Cardiac septum (tissue), 1 donor: ENCODE results near the gene ATP6V1G2. TPM values are rescaled to one million over a fixed set of nuclear protein-coding genes. Genes with fewer than 3 reads are reported as not detected.
"Not testable (repeated sequence)": the region's sequence is repeated elsewhere in the genome, so short reads cannot be mapped to it uniquely, and the experiment has no call there.

Experiments used
- DNase-seq: peaks from one replicate; pipeline ENCODE4 v3.0.0-alpha.2; 2020; ENCODE audit warnings: low spot score
- intact Hi-C: fragments of 100-400 bp; cut with DNase I; formaldehyde crosslinking; loops from one replicate; pipeline ENCODE4 v1.14.0; 2022
- total RNA-seq: library from RNA; stranded (reverse); fragmentation: NEBNext Ultra II Directional; extraction: Animal tissue kit (Norgen Biotek cat#: 25700); gene quantifications from one replicate; pipeline ENCODE4 v1.2.1, GENCODE V29; 2021
- donor health status: DM: no; HTN: no; CAD: no.

ATP6V1G2 gene
- total RNA-seq, 1 donor from 2014 or later, result 2.6 TPM

GRCh38 chr6:31557443-31558317 is 11.3 kb upstream of the ATP6V1G2 start:
- no peak for DNase-seq
- intact Hi-C loops, result no loop called here

GRCh38 chr6:31556307-31556706 is 9.9 kb upstream of the ATP6V1G2 start:
- no peak for DNase-seq
- intact Hi-C loops, result no loop called here

- intact Hi-C loops, result not testable (repeated sequence)
- peak; percentile 86 for DNase-seq
Observed at GRCh38 chr6:31551371-31551770, 5.0 kb upstream of the ATP6V1G2 start.

GRCh38 chr6:31548544-31548873 is 2.1 kb upstream of the ATP6V1G2 start:
- intact Hi-C loops, result loop anchor here (5.0 to 10.0 kb wide), 3 partner anchors 34 to 406 kb away; partner anchors contain the start of genes LTB, NELFE and SKIC2
- no peak for DNase-seq

- intact Hi-C loops, result loop anchor here (1.0 to 10.0 kb wide), 4 partner anchors 34 to 407 kb away; partner anchors contain the start of genes LTB, NELFE, PRRC2A and SKIC2
Observed at GRCh38 chr6:31547727-31548543, 1.5 kb upstream of the ATP6V1G2 start.

GRCh38 chr6:31546958-31547726 is 734 bp upstream of the ATP6V1G2 start, which contains the start of gene NFKBIL1:
Gene NFKBIL1, plus strand, starts transcription at chr6:31547608. Its CDS starts 87 bp downstream, at chr6:31547695.
- intact Hi-C loops, result loop anchor here (1.0 to 10.0 kb wide), 5 partner anchors 35 to 408 kb away; partner anchors contain the start of genes LTB, NELFE, PRRC2A and SKIC2

More at GRCh38 chr6:31547727-31548543, 1.5 kb upstream of the ATP6V1G2 start:
- DNase-seq, result no peak

GRCh38 chr6:31545291-31545690 is 1.1 kb downstream of the ATP6V1G2 start:
- intact Hi-C loops, result loop anchor here (5.0 to 10.0 kb wide), 3 partner anchors 37 to 410 kb away; partner anchors contain the start of genes LTB, NELFE and SKIC2

More at GRCh38 chr6:31546958-31547726, 734 bp upstream of the ATP6V1G2 start, which contains the start of gene NFKBIL1:
- DNase-seq, result peak; percentile 98

GRCh38 chr6:31544676-31545075 is 1.7 kb downstream of the ATP6V1G2 start:
- intact Hi-C loops, result loop anchor here (5.0 to 10.0 kb wide), 4 partner anchors 38 to 927 kb away; partner anchors contain the start of genes LTB, MRPS18B, NELFE and PPP1R10
- DNase-seq, result peak; percentile 17

More at GRCh38 chr6:31545291-31545690, 1.1 kb downstream of the ATP6V1G2 start:
- DNase-seq, result peak; percentile 47

- intact Hi-C loops, result loop anchor here (2.0 to 10.0 kb wide), 4 partner anchors 51 to 926 kb away; partner anchors contain the start of genes MRPS18B, NELFE, PPP1R10 and SKIC2
- peak; percentile 49 for DNase-seq
Observed at GRCh38 chr6:31543639-31544038, 2.8 kb downstream of the ATP6V1G2 start.

GRCh38 chr6:31541658-31542521 is 4.5 kb downstream of the ATP6V1G2 start, which contains the start of gene DDX39B:
Gene DDX39B, minus strand, starts transcription at chr6:31542003. Its CDS starts 1,471 bp downstream, at chr6:31540532.
- intact Hi-C loops, result loop anchor here (2.0 to 10.0 kb wide), 4 partner anchors 49 to 925 kb away; partner anchors contain the start of genes MRPS18B, NELFE, PPP1R10 and SKIC2
- DNase-seq, result peak; percentile 98

GRCh38 chr6:31541059-31541657 is 5.2 kb downstream of the ATP6V1G2 start:
- DNase-seq, result no peak
- intact Hi-C loops, result loop anchor here (5.0 to 10.0 kb wide), 3 partner anchors 294 to 924 kb away; partner anchors contain the start of genes MRPS18B, NELFE, PPP1R10 and SKIC2

GRCh38 chr6:31540640-31541039 is 5.8 kb downstream of the ATP6V1G2 start:
- no peak for DNase-seq
- intact Hi-C loops, result loop anchor here (5.0 to 10.0 kb wide), 3 partner anchors 294 to 923 kb away; partner anchors contain the start of genes MRPS18B, NELFE, PPP1R10 and SKIC2

GRCh38 chr6:31538805-31539400 is 7.5 kb downstream of the ATP6V1G2 start:
- intact Hi-C loops, result no loop called here
- no peak for DNase-seq

- intact Hi-C loops, result no loop called here
Observed at GRCh38 chr6:31535538-31536324, 10.7 kb downstream of the ATP6V1G2 start.

GRCh38 chr6:31534521-31535040 is 11.8 kb downstream of the ATP6V1G2 start:
- no peak for DNase-seq
- intact Hi-C loops, result no loop called here

More at GRCh38 chr6:31535538-31536324, 10.7 kb downstream of the ATP6V1G2 start:
- no peak for DNase-seq

- no peak for DNase-seq
- intact Hi-C loops, result no loop called here
Observed at GRCh38 chr6:31534011-31534410, 12.4 kb downstream of the ATP6V1G2 start.
